Activated T-cell treated with anti-CD3 and anti-CD28 coated beads, Interleukin-2, amount 50 U/mL, for 48 hours (primary cell): Measurements from ENCODE around the gene TCF7L2.

Source experiments
- DNase-seq, 2 experiments: peaks; one replicate each; pipeline ENCODE4 v3.0.0-alpha.2; 2020

The TCF7L2 gene

GRCh38 chr10:113000876-113001598, 51.0 kb downstream of the TCF7L2 start:
- no peak for DNase-seq

- DNase-seq = no peak
Observed at GRCh38 chr10:113001599-113002448, 51.8 kb downstream of the TCF7L2 start.

GRCh38 chr10:113002449-113002777, 52.4 kb downstream of the TCF7L2 start:
- DNase-seq = no peak

GRCh38 chr10:113003052-113003451, 53.0 kb downstream of the TCF7L2 start:
- DNase-seq = no peak

- DNase-seq = no peak
Observed at GRCh38 chr10:113004069-113004618, 54.1 kb downstream of the TCF7L2 start.

GRCh38 chr10:113005380-113005779, 55.3 kb downstream of the TCF7L2 start:
- DNase-seq = no peak

GRCh38 chr10:113006656-113007342, 56.8 kb downstream of the TCF7L2 start:
- DNase-seq = no peak

- peak in 1 of 2 experiments; percentile 31 for DNase-seq
Observed at GRCh38 chr10:113007343-113007771, 57.3 kb downstream of the TCF7L2 start.

GRCh38 chr10:113007821-113008220, 57.8 kb downstream of the TCF7L2 start:
- no peak for DNase-seq

- DNase-seq = no peak
Observed at GRCh38 chr10:113011592-113012374, 61.7 kb downstream of the TCF7L2 start.

- DNase-seq = no peak
Observed at GRCh38 chr10:113015201-113015600, 65.2 kb downstream of the TCF7L2 start.

- DNase-seq = no peak
Observed at GRCh38 chr10:113017376-113017775, 67.3 kb downstream of the TCF7L2 start.

- DNase-seq = no peak
Observed at GRCh38 chr10:113018034-113018433, 68.0 kb downstream of the TCF7L2 start.

- DNase-seq = no peak
Observed at GRCh38 chr10:113019096-113019495, 69.0 kb downstream of the TCF7L2 start.

GRCh38 chr10:113019692-113020474, 69.8 kb downstream of the TCF7L2 start:
- DNase-seq = no peak

- DNase-seq = no peak
Observed at GRCh38 chr10:113020475-113020753, 70.4 kb downstream of the TCF7L2 start.

- DNase-seq = no peak
Observed at GRCh38 chr10:113020838-113021237, 70.8 kb downstream of the TCF7L2 start.

- no peak for DNase-seq
Observed at GRCh38 chr10:113021268-113022040, 71.4 kb downstream of the TCF7L2 start.

GRCh38 chr10:113022265-113022664, 72.2 kb downstream of the TCF7L2 start:
- DNase-seq = no peak

- no peak for DNase-seq
Observed at GRCh38 chr10:113023017-113023416, 73.0 kb downstream of the TCF7L2 start.

GRCh38 chr10:113024930-113025329, 74.9 kb downstream of the TCF7L2 start:
- DNase-seq = no peak
